H1 (cell line): Measurements from ENCODE around the gene ARSB. TPM values are rescaled to one million over a fixed set of nuclear protein-coding genes. Genes with fewer than 3 reads are reported as not detected.

Experiments used
- CTCF ChIA-PET: fragments of 300-600 bp; sonication (Branson Sonifier 250); formaldehyde crosslinking; loops from one replicate; lab custom pipeline; 2021; ENCODE audit not compliant: partially characterized antibody; lab: Charles Lee
- POLR2A ChIA-PET: fragments of 300-600 bp; sonication (Branson Sonifier 250); formaldehyde crosslinking; loops from one replicate; lab custom pipeline; 2021; ENCODE audit warnings: inconsistent platforms; ENCODE audit not compliant: partially characterized antibody; lab: Charles Lee
- DNase-seq, 2 experiments: peaks; one replicate each; pipeline versions ENCODE4 v3.0.0 to v3.0.0-alpha.2; 2010 to 2022; ENCODE audit warnings: low spot score in 2 of 2, low read depth in 1 of 2, mixed read lengths in 1 of 2
- FAIRE-seq: peaks from 2 replicates; lab custom pipeline; 2011; peaks lifted over from hg19 to GRCh38; lab: Jason Lieb, UNC
- H2AFZ ChIP-seq: 2 replicates; pipeline ENCODE4 v1.8.1; 2012; ENCODE audit warnings: low read length, inconsistent platforms
- H2AK5ac ChIP-seq: 2 replicates; pipeline ENCODE4 v1.6.1; 2013; ENCODE audit warnings: low read depth, low read length
- H2BK120ac ChIP-seq: replicated peaks from 2 replicates; pipeline ENCODE3; 2013; ENCODE audit warnings: low read depth, low read length, inconsistent platforms
- H2BK12ac ChIP-seq: 2 replicates; pipeline ENCODE4 v1.6.1; 2013; ENCODE audit warnings: low read depth, low read length
- H2BK15ac ChIP-seq: 2 replicates; pipeline ENCODE4 v1.6.1; 2013; ENCODE audit warnings: low read length
- H2BK20ac ChIP-seq: 2 replicates; pipeline ENCODE4 v1.6.1; 2013; ENCODE audit warnings: low read length
- H2BK5ac ChIP-seq: 2 replicates; pipeline ENCODE4 v1.6.1; 2013; ENCODE audit warnings: low read depth, low read length
- H3K14ac ChIP-seq: 2 replicates; pipeline ENCODE4 v1.6.1; 2013; ENCODE audit warnings: inconsistent platforms; ENCODE audit not compliant: insufficient read length
- H3K18ac ChIP-seq: 2 replicates; pipeline ENCODE4 v1.6.1; 2013; ENCODE audit warnings: low read length; ENCODE audit errors: extremely low read depth
- H3K23ac ChIP-seq: 2 replicates; pipeline ENCODE4 v1.6.1; 2013; ENCODE audit warnings: inconsistent platforms; ENCODE audit not compliant: insufficient read length
- H3K23me2 ChIP-seq: 2 replicates; pipeline ENCODE4 v1.6.1; 2013; ENCODE audit warnings: low read depth, low read length
- H3K27ac ChIP-seq: 2 replicates; pipeline ENCODE4 v1.6.1; 2011; ENCODE audit warnings: low read depth, low read length, inconsistent platforms
- H3K27me3 ChIP-seq, 4 experiments: replicated peaks in 1 of 4; 1 replicate in 1 of 4; 2 replicates in 3 of 4; pipeline versions ENCODE4 v1.6.1 to v1.8.1; 2011 to 2013; ENCODE audit warnings: low read length in 3 of 4, mild to moderate bottlenecking in 3 of 4, inconsistent platforms in 2 of 4, mixed read lengths in 2 of 4, moderate library complexity in 1 of 4; ENCODE audit not compliant: control insufficient read depth in 3 of 4, insufficient read depth in 3 of 4; ENCODE audit errors: extremely low read depth in 1 of 4
- H3K36me3 ChIP-seq, 4 experiments: 2 replicates each; pipeline versions ENCODE4 v1.6.1 to v1.8.1; 2011 to 2013; ENCODE audit warnings: mild to moderate bottlenecking in 4 of 4, low read length in 3 of 4, moderate library complexity in 2 of 4, control low read depth in 1 of 4, inconsistent platforms in 1 of 4; ENCODE audit not compliant: insufficient read depth in 4 of 4, control insufficient read depth in 2 of 4
- H3K4ac ChIP-seq: replicated peaks from 2 replicates; pipeline ENCODE3; 2013; ENCODE audit warnings: low read length, low read depth, mixed read lengths, inconsistent platforms; ENCODE audit not compliant: insufficient read length
- H3K4me1 ChIP-seq, 4 experiments: replicated peaks in 1 of 4; 1 replicate in 1 of 4; 2 replicates in 3 of 4; pipeline versions ENCODE4 v1.6.1 to v1.8.1; 2011 to 2013; ENCODE audit warnings: low read length in 3 of 4, inconsistent platforms in 2 of 4, mixed read lengths in 1 of 4; ENCODE audit not compliant: insufficient read depth in 4 of 4, control insufficient read depth in 3 of 4
- H3K4me2 ChIP-seq, 2 experiments: 2 replicates each; pipeline versions ENCODE4 v1.6.1 to v1.8.1; 2011 to 2013; ENCODE audit warnings: low read depth in 2 of 2, low read length in 2 of 2, control low read depth in 1 of 2, inconsistent platforms in 1 of 2, mild to moderate bottlenecking in 1 of 2; ENCODE audit not compliant: insufficient read depth in 1 of 2
- H3K4me3 ChIP-seq, 4 experiments: fragments of 200-600, 300-600 bp in 1 of 4; sonication (generic), shearing (Covaris generic), sonication (Bioruptor Twin) in 1 of 4; 2 replicates each; pipeline versions ENCODE4 v1.5.1 to v1.8.1; 2011 to 2016; ENCODE audit warnings: low read length in 4 of 4, low read depth in 3 of 4, control low read depth in 2 of 4, inconsistent platforms in 2 of 4, mild to moderate bottlenecking in 2 of 4, mixed read lengths in 1 of 4, moderate library complexity in 1 of 4; ENCODE audit not compliant: insufficient read depth in 2 of 4; ENCODE audit errors: extremely low read depth in 1 of 4
- H3K56ac ChIP-seq: replicated peaks from 2 replicates; pipeline ENCODE3; 2013; ENCODE audit warnings: low read depth, mild to moderate bottlenecking, mixed read lengths, low read length, inconsistent platforms; ENCODE audit not compliant: insufficient read length
- H3K79me1 ChIP-seq: 2 replicates; pipeline ENCODE4 v1.6.1; 2013; ENCODE audit warnings: low read depth, low read length, control low read depth
- H3K79me2 ChIP-seq, 2 experiments: 2 replicates each; pipeline versions ENCODE4 v1.6.1 to v1.8.1; 2012 to 2013; ENCODE audit warnings: low read length in 2 of 2, mild to moderate bottlenecking in 2 of 2, inconsistent platforms in 1 of 2; ENCODE audit not compliant: insufficient read depth in 2 of 2, control insufficient read depth in 1 of 2
- H3K9ac ChIP-seq, 4 experiments: replicated peaks in 1 of 4; 1 replicate in 1 of 4; 2 replicates in 3 of 4; pipeline versions ENCODE4 v1.6.1 to v1.8.1; 2011 to 2013; ENCODE audit warnings: low read depth in 3 of 4, low read length in 3 of 4, control low read depth in 2 of 4, mild to moderate bottlenecking in 2 of 4, moderate library complexity in 2 of 4, inconsistent platforms in 1 of 4; ENCODE audit errors: extremely low read depth in 1 of 4
- H3K9me3 ChIP-seq, 2 experiments: 2 replicates each; pipeline versions ENCODE4 v1.6.1 to v1.8.1; 2012 to 2013; ENCODE audit warnings: mild to moderate bottlenecking in 2 of 2, moderate library complexity in 2 of 2, control low read depth in 1 of 2, inconsistent platforms in 1 of 2, low read depth in 1 of 2, low read length in 1 of 2, mixed read lengths in 1 of 2; ENCODE audit not compliant: insufficient read depth in 2 of 2
- H4K20me1 ChIP-seq, 2 experiments: replicated peaks in 1 of 2; 2 replicates each; pipeline versions ENCODE3 to v1.8.1; 2011 to 2013; ENCODE audit warnings: inconsistent platforms in 2 of 2, low read length in 2 of 2, mild to moderate bottlenecking in 1 of 2; ENCODE audit not compliant: insufficient read depth in 2 of 2, control insufficient read depth in 1 of 2
- H4K5ac ChIP-seq: 2 replicates; pipeline ENCODE4 v1.6.1; 2013; ENCODE audit warnings: low read length, low read depth, mixed read lengths, inconsistent platforms; ENCODE audit not compliant: insufficient read length
- H4K8ac ChIP-seq: 2 replicates; pipeline ENCODE4 v1.8.0; 2013; ENCODE audit warnings: mild to moderate bottlenecking, moderate library complexity, low read length, inconsistent platforms; ENCODE audit not compliant: insufficient read depth; ENCODE audit errors: extremely low read depth
- H4K91ac ChIP-seq: replicated peaks from 2 replicates; pipeline ENCODE3; 2013; ENCODE audit warnings: low read length, mixed read lengths, inconsistent platforms; ENCODE audit not compliant: insufficient read length
- BACH1 ChIP-seq: IDR thresholded peaks from 2 replicates; pipeline ENCODE4 v1.6.1; 2012; ENCODE audit warnings: low read length, improper control_type of control experiment
- CBX8 ChIP-seq: fragments of 300-800, 300-1000 bp; sonication (generic); IDR thresholded peaks from 2 replicates; pipeline ENCODE4 v1.7.1; 2016; ENCODE audit warnings: low read depth, low read length, borderline replicate concordance
- EZH2 ChIP-seq: fragments of 200-600 bp; sonication (generic); IDR thresholded peaks from 2 replicates; pipeline ENCODE4 v1.7.1; 2012; ENCODE audit warnings: low read depth, mild to moderate bottlenecking, moderate library complexity, low read length, inconsistent platforms; ENCODE audit not compliant: severe bottlenecking
- POLR2A ChIP-seq, 2 experiments: IDR thresholded peaks; 1 replicate in 1 of 2; 2 replicates in 1 of 2; pipeline ENCODE4 v1.6.1; 2011; ENCODE audit warnings: low read depth in 2 of 2, low read length in 2 of 2, mild to moderate bottlenecking in 2 of 2; ENCODE audit errors: control extremely low read depth in 1 of 2
- POLR2AphosphoS5 ChIP-seq: IDR thresholded peaks from 2 replicates; pipeline ENCODE4 v1.6.1; 2011; ENCODE audit warnings: low read depth, low read length
- RBBP5 ChIP-seq: IDR thresholded peaks from 2 replicates; pipeline ENCODE4 v1.7.1; 2012; ENCODE audit warnings: low read depth, mild to moderate bottlenecking, inconsistent platforms, low read length, moderate library complexity, borderline replicate concordance
- SIN3A ChIP-seq, 2 experiments: IDR thresholded peaks in 1 of 2; conservative IDR thresholded peaks in 1 of 2; 2 replicates each; pipeline ENCODE4 v1.6.1; 2011 to 2012; ENCODE audit warnings: low read length in 2 of 2, improper control_type of control experiment in 1 of 2, low read depth in 1 of 2, mild to moderate bottlenecking in 1 of 2
- TEAD4 ChIP-seq: IDR thresholded peaks from 2 replicates; pipeline ENCODE4 v1.6.1; 2012; ENCODE audit warnings: low read depth, low read length, inconsistent platforms, mixed read lengths
- ZNF274 ChIP-seq: IDR thresholded peaks from 2 replicates; pipeline ENCODE4 v1.7.0; 2012; ENCODE audit warnings: low read length, borderline replicate concordance; ENCODE audit errors: extremely low read depth
- WGBS, 2 experiments: shearing (Covaris generic) in 1 of 2; methylation state at CpG; one replicate each; pipeline versions ENCODE4 v1.1.6 to v1.1.7; 2013 to 2015; ENCODE audit warnings: low lambda C conversion rate in 2 of 2, mixed read lengths in 2 of 2, inconsistent platforms in 1 of 2, low coverage in 1 of 2, missing lambda C conversion rate in 1 of 2; ENCODE audit not compliant: insufficient replicate concordance in 2 of 2, insufficient coverage in 1 of 2, insufficient read length in 1 of 2; ENCODE audit errors: extremely low coverage in 1 of 2, missing lambda C conversion rate in 1 of 2; 5-methylcytosine and 5-hydroxymethylcytosine counted together
- polyA plus RNA-seq, 7 experiments: library from polyadenylated mRNA; depleted of rRNA in 3 of 7; stranded (reverse) in 5 of 7; unstranded in 2 of 7; fragments of >200 nt in 5 of 7; fragments of 200-250 nt in 2 of 7; gene quantifications; 1 replicate in 5 of 7; 2 replicates in 1 of 7; 4 replicates in 1 of 7; pipeline versions ENCODE4 v1.2.1 to v1.2.3, GENCODE V29; 2011 to 2013; ENCODE audit warnings: missing spikeins in 2 of 7, mixed read lengths in 2 of 7
- total RNA-seq: library from RNA; stranded (reverse); fragmentation: NEBNext Ultra II Directional; extraction: Animal tissue kit (Norgen Biotek cat#: 25700); gene quantifications from 2 replicates; pipeline ENCODE4 v1.2.1, GENCODE V29; 2021

ARSB gene
- total and polyA plus RNA-seq, 2 of the 8 experiments (the other 6 are each of a cell fraction or from before 2014, with no cell fraction given), result 6.4 to 13.9 TPM

DNA sequence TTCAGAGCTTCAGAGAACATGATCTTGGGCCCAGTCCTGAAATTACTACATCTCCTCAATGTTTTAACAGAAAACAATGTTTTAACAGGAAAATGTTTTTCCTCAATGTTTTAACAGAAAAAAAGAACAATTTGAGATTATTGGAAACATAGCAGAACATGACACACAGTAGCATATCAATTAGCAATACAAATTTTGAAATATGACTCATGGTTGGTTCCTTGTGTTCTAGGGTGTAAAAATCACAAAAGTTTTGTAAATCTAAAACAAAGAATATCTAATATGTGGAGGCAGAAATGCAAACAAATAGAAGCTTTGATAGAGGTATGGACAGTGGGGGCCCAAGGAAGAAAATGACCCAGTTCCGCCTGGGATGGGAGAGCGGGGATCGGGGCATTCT, 22.8 kb upstream of the ARSB start:
- no peak for FAIRE-seq
- Histone ChIP-seq H3K14ac (no peak overlapping the region), H2AK5ac (no peak overlapping the region), H4K8ac (no peak overlapping the region), H3K79me1 (no peaks in the 10 kb centered on the region), H3K4ac (no peak overlapping the region), H2BK15ac (no peak overlapping the region), H3K79me2 (no peaks in the 10 kb centered on the region), H3K36me3 (no peaks in the 10 kb centered on the region), H3K56ac (no peak overlapping the region), H2BK120ac (no peak overlapping the region), H2BK20ac (no peak overlapping the region), H3K9ac (no peak overlapping the region), H2BK5ac (no peak overlapping the region), H3K4me2 (no peak overlapping the region), H3K4me1 (no peaks in the 10 kb centered on the region), H3K4me3 (no peak overlapping the region), H3K23me2 (no peaks in the 10 kb centered on the region), H2BK12ac (no peak overlapping the region), H3K27ac (no peak overlapping the region), H3K18ac (no peak overlapping the region), H4K20me1 (no peaks in the 10 kb centered on the region), H3K27me3 (no peaks in the 10 kb centered on the region), H3K23ac (no peak overlapping the region), H3K9me3 (peaks cover 4 to 7% of the 10 kb centered on the region in 2 experiments; a peak in 2 of 4 replicates), H2AFZ (0 out of 2 replicates have a peak overlapping the region, but pooled peaks have one; percentile 49), H4K5ac (no peak overlapping the region), H4K91ac (no peak overlapping the region)
- 95% methylated on average over 3 of the region's 3 CpGs; no CpG with 5 or more reads in 1 of the 2 experiments for WGBS, 2 experiments
- DNase-seq, result no peak
- TF ChIP-seq POLR2A (IDR thresholded peaks at IDR 0.05; ENCODE audit: control extremely low read depth in 1 of 2, low read depth in 2 of 2, low read length in 2 of 2), result no peak
- no peak for TF ChIP-seq TEAD4
- TF ChIP-seq SIN3A (conservative IDR thresholded peaks at IDR 0.05 in 1 of 2, IDR thresholded peaks at IDR 0.05 in 1 of 2; ENCODE audit: low read depth in 1 of 2, low read length in 2 of 2), result no peak
- no peak for TF ChIP-seq EZH2
- TF ChIP-seq ZNF274, result no peak
- TF ChIP-seq CBX8, result no peak
- no peak for TF ChIP-seq RBBP5
- no peak for TF ChIP-seq BACH1
- TF ChIP-seq POLR2AphosphoS5, result no peak
- CTCF ChIA-PET, result interaction anchor here (0.9 to 1.2 kb wide), 3 partner anchors 71 to 109 kb away, joined by 3 to 6 read pairs (median 4); no protein-coding TSS in a partner anchor
- POLR2A ChIA-PET, result no interaction called here
